ENCODE measurements around the gene CDHR3. TPM values are rescaled to one million over a fixed set of nuclear protein-coding genes. Genes with fewer than 3 reads are reported as not detected.

CDHR3 gene, protein sequence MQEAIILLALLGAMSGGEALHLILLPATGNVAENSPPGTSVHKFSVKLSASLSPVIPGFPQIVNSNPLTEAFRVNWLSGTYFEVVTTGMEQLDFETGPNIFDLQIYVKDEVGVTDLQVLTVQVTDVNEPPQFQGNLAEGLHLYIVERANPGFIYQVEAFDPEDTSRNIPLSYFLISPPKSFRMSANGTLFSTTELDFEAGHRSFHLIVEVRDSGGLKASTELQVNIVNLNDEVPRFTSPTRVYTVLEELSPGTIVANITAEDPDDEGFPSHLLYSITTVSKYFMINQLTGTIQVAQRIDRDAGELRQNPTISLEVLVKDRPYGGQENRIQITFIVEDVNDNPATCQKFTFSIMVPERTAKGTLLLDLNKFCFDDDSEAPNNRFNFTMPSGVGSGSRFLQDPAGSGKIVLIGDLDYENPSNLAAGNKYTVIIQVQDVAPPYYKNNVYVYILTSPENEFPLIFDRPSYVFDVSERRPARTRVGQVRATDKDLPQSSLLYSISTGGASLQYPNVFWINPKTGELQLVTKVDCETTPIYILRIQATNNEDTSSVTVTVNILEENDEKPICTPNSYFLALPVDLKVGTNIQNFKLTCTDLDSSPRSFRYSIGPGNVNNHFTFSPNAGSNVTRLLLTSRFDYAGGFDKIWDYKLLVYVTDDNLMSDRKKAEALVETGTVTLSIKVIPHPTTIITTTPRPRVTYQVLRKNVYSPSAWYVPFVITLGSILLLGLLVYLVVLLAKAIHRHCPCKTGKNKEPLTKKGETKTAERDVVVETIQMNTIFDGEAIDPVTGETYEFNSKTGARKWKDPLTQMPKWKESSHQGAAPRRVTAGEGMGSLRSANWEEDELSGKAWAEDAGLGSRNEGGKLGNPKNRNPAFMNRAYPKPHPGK
- total RNA-seq: 2.2 and 2.9 TPM in 2 replicates

DNA sequence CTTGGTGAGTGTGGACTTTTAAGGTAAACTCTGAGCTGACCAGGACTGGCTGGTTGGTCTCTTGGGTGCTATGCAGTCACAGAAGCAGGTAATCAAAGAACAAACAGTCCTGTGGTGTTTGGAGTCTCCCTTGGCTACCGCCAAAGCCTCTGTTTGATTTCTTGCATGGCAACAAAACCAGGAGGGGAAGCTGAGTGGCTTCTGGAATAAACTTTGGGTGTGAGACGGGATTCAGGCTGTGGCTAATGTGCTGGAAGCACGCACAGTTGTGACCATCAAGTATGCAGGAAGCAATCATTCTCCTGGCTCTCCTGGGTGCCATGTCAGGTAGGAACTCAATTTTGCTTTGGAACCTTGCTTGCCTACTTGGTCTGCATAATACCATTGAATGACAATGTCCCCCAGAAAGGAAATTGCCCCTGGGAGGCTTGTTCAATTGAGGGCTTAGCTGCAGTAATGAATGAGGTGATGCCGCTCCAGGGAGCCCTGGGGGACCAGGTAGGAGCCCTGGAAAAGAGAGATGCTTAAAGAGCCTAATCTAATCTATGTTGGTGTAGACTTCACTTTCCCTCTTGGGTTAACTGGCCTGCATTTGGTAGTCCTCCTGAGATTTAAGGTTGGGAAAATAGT lies at the start of gene CDHR3:
Gene CDHR3 (plus strand): TSS at position 227 of the 630 bp plus-strand sequence. CDS start 55 bp downstream, at position 282.

Other genes with a start within 250 kb of the CDHR3 start
- 2.2 and 2.9 TPM in 2 replicates for gene ATXN7L1, start 86.7 kb upstream of the CDHR3 start, total RNA-seq
- 38.5 and 45.2 TPM in 2 replicates for gene SYPL1, start 149.0 kb downstream of the CDHR3 start, total RNA-seq

Measured in bronchus fibroblast of lung (primary cell).